CD4-positive, alpha-beta T cell treated with Interleukin-15 for 1 hour (primary cell): ENCODE measurements around the gene TMEM240.
"Not testable (repeated sequence)": the region's sequence is repeated elsewhere in the genome, so short reads cannot be mapped to it uniquely, and the experiment has no call there.

ENCODE experiments used
- DNase-seq: peaks from one replicate; pipeline ENCODE4 v3.0.0-alpha.2; 2020

The TMEM240 gene

GRCh38 chr1:1490633-1491230 lies 49.7 kb downstream of the TMEM240 start:
- DNase-seq = no peak

- no peak for DNase-seq
These were observed 50.6 kb downstream of the TMEM240 start for GRCh38 chr1:1489861-1490260.

GRCh38 chr1:1489231-1489630 lies 51.2 kb downstream of the TMEM240 start:
- DNase-seq = no peak

GRCh38 chr1:1487701-1488100 lies 52.7 kb downstream of the TMEM240 start:
- DNase-seq = no peak

GRCh38 chr1:1485755-1486317 lies 54.6 kb downstream of the TMEM240 start:
- not testable (repeated sequence) for DNase-seq

GRCh38 chr1:1484976-1485750 lies 55.3 kb downstream of the TMEM240 start:
- not testable (repeated sequence) for DNase-seq
